Stimulated activated CD8-positive, alpha-beta memory T cell treated with anti-CD3 and anti-CD28 coated beads, Interleukin-7, amount 100 ng/mL, for 48 hours (primary cell): ENCODE data around the gene LINGO3.

Experiments
- DNase-seq, 2 donors: peaks; one replicate each; pipeline ENCODE4 v3.0.0-alpha.2; 2020; ENCODE audit warnings: low read depth in 1 of 2; ENCODE audit errors: extremely low read depth in 1 of 2

Gene LINGO3

GRCh38 chr19:2306281-2306806, 1.6 kb downstream of the LINGO3 start:
- DNase-seq: no peak

- DNase-seq: no peak
Measured at GRCh38 chr19:2305452-2306280, 2.3 kb downstream of the LINGO3 start.

- no peak for DNase-seq
Measured at GRCh38 chr19:2303211-2303798, 4.6 kb downstream of the LINGO3 start.

- no peak for DNase-seq
Measured at GRCh38 chr19:2302319-2303210, 5.4 kb downstream of the LINGO3 start.

DNA sequence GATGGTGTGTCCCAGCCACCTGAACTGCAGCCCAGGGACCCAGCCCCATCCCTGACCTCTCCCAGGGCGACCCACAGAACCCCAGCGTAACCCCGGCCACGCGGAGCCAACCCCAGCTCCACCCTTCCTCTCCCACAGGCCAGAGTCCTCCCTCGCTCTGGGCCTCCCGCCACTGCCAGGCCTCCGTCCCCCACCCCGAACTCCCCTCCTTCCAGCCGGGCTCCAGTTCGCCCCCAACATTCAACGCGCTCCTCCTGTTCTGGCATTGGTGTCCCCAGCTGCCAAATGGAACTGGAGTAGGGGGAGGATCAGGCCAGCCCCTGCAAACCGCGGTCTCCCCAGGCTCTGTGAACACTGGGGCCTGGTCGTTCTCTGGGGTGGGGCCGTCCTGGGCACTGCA, 7.4 kb downstream of the LINGO3 start:
- no peak for DNase-seq

DNA sequence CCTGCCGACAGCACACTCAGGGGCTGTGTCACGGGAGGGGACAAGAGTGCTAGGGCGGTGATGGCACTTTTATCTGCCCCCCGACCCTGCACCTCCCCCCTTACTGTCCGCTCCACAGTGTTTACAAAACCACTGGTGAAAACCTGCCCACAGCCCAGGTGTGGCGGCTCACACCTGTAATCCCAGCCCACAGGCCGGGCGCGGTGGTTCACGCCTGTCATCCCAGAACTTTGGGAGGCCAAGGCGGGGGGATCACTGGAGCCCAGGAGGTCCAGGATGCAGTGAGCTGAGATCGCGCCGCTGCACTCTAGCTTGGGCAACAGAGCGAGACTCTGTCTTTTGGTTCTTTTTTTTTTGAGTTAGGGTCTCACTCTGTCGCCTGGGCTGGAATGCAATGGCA, 11.8 kb downstream of the LINGO3 start:
- no peak for DNase-seq

- DNase-seq: no peak
Measured at GRCh38 chr19:2294687-2295335, 13.1 kb downstream of the LINGO3 start.

DNA sequence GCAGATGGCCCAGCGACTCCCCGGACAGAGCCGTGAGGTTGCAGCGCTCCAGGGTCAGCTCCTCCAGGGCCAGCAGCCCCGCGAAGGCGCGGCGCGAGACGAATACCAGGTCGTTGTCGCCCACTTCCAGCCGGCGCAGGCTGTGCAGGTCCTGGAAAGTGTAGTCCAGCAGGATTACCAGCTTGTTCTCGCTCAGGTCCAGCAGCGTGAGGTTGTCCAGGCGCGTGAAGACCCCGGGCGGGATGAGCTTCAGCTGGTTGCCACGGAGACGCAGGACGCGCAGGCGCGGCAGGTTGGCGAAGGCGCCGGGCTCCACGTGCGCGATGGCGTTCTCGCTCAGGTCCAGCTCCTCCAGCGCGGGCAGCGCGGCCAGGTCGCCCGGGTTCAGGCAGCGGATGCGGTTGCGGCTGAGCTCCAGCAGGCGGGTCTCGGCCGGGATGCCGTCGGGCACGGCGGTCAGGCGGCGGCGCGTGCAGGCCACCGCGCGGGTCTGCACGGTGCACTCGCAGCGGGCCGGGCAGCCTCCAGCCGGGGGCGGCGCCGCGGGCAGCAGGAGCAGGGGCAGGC, 16.7 kb downstream of the LINGO3 start:
- DNase-seq: no peak

GRCh38 chr19:2290441-2291184, 17.3 kb downstream of the LINGO3 start:
- no peak for DNase-seq

DNA sequence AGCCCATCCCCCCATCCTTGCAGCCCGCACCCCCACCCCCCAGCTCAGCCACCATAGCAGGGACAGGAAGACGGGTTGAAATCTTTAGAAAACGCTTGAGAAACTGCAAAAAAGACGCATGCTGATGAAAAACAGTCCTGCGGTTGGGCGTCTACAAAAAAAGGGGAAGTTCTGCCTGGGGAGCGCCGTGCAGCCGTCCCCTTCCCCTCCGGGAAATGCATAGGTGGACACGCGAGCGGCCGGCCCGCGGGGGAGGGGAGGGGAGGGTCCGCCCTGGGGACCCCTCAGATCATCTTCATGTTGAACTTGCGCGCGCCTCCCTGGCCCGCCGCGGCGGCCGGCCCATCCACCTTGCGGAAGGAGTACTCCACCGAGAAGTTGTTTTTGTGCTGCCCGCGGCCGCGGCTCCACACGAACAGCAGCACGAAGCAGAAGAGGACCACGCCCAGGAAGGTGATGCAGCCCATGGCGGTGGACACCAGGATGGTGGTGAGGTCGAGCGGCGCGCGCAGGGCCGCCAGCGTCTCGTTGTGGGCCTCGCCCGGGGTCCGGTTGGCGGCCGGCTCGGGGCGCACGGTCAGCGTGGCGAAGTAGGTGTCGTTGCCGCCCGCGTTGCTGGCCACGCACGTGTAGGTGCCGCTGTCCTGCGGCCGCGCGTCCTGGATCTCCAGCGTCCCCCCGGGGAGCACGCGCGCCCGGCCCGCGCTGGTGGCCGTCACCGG, 18.1 kb downstream of the LINGO3 start:
- no peak for DNase-seq

- no peak for DNase-seq
Measured at GRCh38 chr19:2288818-2289713, 18.9 kb downstream of the LINGO3 start.

- no peak for DNase-seq
Measured at GRCh38 chr19:2288338-2288817, 19.6 kb downstream of the LINGO3 start.

DNA sequence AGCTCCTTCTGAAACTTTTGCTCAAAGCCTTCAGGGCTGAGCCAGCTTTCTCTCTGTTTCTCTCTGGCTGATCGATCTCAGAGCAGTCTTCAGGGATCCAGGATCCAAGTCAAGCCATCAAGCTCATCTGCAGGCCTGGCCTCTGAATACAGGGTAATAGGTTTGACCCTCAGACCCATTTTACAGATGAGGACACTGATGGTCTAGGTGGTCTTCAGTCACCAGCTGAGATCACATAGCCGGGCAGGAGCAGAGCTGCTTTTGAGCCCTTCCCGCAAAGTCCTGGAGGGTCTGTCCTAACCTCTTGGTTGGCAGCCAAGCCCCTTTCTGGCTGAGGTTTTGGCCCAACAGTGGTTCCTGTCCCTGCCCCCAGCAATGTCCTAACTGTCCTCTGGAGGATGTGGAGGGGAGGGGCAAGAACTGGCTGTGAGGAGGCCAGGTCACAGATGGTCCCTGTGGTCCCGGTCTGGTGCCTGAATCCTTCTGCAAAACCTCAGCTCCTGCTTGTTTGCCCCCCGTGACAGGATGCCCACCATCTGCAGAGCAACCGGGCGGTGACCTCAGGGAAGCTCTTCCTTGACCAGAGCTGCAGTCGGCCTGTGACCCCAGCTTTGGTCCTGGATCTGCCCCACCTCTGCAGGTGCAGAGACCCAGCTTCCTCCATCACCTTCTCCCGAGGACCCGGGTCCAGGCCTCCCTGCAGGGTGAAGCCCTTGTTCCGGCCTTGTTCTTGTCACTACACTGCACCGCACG, 20.2 kb downstream of the LINGO3 start:
- no peak for DNase-seq

DNA sequence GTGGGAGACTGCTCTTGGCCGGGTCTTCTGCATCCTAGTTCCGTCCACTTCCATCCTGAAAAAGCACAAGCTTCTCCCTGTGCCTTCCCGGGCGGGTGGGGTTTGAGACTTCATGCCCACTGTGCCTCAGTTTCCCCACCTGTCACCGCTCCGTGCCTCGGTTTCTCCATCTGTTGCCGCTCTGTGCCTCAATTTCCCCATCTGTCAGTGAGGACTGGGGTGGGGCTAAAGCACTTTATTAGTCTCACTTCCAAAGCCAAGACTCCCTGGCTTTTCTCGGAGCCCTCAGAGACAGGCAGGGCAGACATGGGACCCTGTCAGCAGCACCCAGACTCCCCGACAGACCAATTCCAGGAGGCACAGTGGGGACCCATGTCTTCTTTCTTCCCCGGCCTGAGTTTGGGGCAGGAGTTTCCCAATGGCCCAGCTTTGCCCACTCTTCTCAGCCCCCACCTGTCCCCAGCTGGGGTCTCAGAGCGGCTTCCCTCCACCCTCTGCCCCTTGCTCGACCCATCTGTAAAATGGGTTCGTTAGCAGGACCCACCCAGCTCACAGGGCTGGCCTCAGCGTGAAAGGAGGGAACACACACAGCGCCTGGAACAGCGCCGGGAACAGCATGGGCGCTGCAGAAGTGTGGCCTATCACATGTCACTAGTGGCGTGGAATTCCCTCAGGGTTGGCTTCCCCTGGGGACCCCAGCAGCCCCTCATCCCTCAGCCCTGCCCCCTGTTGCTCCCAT, 21.4 kb downstream of the LINGO3 start:
- no peak for DNase-seq

- no peak for DNase-seq
Measured at GRCh38 chr19:2283835-2284507, 24.0 kb downstream of the LINGO3 start.

- DNase-seq: no peak
Measured at GRCh38 chr19:2282862-2283237, 25.1 kb downstream of the LINGO3 start.
